GM19328 (cell line): Measurements from ENCODE around the gene METRNL.

Experiments used
- ATAC-seq: cut with Tn5 transposase; IDR thresholded peaks from one replicate; pipeline ENCODE4 v1.9.1; 2021; ENCODE audit warnings: mild to moderate bottlenecking, moderate library complexity; ENCODE audit not compliant: unreplicated experiment

The METRNL gene

GRCh38 chr17:83078378-83079351 lies 744 bp upstream of the METRNL start:
- no peak for ATAC-seq

GRCh38 chr17:83079766-83080578 lies 563 bp downstream of the METRNL start:
- ATAC-seq = peak; percentile 12

GRCh38 chr17:83080579-83080857 lies 1.1 kb downstream of the METRNL start:
- no peak for ATAC-seq

DNA sequence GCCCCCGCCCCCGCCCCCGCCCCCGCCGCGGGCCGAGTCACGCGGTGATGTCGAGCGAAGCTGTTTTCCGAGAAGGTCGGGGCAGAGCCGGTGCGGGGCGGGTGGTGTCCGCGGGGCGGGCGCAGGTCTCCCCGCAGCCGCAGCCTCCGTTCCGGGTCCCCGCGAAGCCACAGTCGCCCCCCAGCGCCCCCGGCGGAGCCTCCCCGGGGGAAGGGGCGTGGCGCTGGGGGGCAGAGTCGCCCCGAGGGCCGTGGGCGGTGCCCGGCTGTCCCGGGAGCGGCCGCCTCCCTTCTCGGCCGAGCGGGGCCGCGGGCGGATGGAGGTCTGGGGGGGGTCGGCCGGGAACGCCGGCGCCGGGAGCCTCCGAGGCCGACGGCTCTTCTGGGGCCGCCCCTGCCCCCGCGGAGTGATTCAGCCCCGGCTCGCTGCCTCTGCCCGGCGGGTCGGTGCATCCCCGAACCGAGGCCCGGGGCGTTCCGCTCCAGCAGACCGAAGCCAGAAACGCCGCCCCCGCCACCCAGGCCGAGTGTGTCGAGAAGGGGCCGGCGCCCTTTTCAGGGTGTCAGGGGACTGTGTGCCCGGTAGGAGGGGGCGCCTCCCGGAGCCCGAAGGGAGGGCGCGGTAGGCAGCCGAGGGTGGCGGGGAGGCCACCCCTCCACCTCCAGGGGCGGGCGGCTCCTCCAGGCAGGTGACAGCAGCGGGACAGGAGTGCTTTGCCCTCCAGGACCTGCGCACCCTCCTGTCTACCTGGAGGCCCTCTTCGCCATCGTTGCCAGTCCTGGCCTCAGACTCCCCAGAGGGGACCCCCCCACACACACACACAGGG lies 1.7 kb downstream of the METRNL start:
- ATAC-seq = no peak

- ATAC-seq = no peak
These were observed 2.3 kb downstream of the METRNL start for GRCh38 chr17:83081684-83082201.

GRCh38 chr17:83082424-83082823 lies 3.0 kb downstream of the METRNL start:
- no peak for ATAC-seq

DNA sequence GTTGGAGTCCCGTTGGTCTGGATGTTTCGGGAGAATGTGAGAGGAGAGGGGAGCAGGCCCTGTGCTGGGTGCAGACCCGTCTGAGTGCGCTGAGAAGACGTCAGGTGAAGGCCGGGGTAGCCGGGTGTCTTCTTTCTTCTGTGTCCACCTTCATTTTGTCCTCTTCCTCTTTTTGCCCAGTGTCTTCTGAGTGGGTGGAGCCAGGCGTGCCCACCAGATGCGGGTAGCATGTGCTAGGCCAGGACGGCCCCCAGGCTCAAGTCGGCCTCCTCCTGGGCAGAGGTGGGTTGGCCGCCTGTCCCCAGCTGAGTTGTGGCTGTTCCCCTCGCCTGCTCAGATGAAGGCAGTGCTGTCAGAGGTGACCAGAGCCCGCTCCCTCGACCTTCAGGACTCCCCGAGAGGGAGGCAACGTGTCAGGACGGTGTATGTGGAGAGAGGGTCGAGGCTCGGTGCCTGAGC lies 3.5 kb downstream of the METRNL start:
- no peak for ATAC-seq

GRCh38 chr17:83083368-83084201 lies 4.2 kb downstream of the METRNL start:
- no peak for ATAC-seq

DNA sequence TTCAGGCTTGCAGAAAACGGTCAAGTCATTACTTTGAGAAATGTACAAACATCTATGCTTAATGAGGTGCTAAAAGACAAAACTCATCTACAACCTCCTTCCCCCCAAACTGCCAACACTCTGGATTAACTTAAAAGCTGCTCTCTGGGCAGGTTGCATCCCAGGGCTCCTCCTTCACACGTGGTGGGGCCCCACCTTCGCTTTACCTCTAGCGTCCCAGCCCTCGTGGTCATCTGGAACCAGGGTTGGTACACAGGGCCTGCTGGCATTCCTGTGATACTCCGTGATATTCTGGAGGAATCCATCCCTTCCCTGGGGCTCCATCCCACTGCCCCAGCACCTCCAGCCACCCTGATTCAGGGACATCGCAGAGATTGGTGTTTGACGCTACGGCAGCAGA lies 4.8 kb downstream of the METRNL start:
- no peak for ATAC-seq

DNA sequence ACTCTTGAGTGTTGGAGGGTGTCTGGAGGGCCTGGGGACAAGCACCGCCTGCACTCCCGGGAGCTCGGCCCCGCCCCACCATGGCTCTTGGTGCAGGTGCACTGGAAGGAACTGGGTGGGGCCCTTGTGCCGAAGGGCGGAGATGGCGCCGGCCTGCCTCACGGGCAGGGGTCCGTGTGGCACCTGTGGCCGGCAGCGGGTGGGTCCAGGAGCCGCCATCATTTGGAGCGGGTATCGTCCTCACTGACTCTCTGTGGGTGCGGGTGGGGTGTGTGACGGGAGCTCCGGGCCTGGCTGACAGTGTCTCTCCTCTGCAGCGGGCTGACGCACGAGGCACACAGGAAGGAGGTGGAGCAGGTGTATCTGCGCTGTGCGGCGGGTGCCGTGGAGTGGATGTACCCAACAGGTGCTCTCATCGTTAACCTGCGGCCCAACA lies 5.2 kb downstream of the METRNL start:
- no peak for ATAC-seq

DNA sequence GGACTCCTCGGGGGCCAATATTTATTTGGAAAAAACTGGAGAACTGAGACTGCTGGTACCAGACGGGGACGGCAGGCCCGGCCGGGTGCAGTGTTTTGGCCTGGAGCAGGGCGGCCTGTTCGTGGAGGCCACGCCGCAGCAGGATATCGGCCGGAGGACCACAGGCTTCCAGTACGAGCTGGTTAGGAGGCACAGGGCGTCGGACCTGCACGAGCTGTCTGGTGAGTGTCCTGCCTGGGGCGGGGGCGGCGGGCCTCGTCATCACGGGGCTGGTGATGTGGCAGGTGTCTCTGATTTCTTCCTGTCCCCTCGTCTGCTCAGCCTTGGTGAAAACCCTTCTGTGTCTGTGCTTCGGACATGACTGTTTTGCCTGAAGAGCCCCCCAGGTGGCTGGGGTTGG lies 5.7 kb downstream of the METRNL start:
- ATAC-seq = no peak

GRCh38 chr17:83085526-83086198 lies 6.3 kb downstream of the METRNL start:
- no peak for ATAC-seq

- ATAC-seq = no peak
These were observed 6.9 kb downstream of the METRNL start for GRCh38 chr17:83086199-83086880.

DNA sequence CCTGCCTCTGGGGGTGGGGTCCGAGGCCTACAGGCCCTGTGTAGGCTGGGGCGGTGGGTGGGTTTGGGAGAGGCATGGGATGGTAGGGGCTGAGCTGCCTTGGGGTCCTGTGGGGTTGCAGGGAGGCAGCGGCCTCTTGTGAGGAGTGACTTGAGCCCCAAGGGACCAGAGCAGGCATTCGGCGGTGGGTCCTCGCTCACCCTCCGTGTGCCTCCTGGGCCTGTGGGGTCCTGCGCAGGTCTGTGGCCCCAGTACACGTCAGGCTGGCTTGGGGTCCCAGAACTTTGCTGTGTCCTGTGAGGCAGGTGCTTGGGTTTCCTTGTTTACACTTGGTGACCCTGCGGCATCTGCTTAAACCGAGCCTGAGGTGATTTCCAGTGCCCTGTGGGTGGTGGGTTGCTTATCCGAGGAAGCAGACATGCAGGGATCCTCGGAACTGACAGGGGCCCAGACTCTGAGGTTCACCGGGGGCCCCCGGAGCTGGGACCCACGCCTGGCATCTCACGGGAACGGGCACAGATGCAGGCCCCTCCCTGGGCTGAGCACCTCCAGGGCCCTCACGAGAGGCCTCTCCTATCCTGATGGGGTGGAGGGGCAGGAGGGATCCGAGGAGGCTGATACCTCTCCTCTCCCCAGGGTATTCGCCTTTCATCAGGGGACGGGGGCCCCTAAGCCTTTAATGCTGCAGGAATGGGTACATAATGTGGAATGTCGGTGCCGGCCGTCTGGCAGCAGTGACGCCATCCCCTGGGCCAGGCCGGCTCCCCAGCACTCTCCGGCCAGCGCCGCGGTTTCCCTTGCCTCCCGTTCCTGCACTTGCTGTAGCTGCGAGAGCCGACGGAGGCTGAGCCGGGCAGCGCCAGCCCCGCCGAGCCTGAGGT lies 7.7 kb downstream of the METRNL start:
- ATAC-seq = no peak

- no peak for ATAC-seq
These were observed 8.5 kb downstream of the METRNL start for GRCh38 chr17:83087788-83088360.

DNA sequence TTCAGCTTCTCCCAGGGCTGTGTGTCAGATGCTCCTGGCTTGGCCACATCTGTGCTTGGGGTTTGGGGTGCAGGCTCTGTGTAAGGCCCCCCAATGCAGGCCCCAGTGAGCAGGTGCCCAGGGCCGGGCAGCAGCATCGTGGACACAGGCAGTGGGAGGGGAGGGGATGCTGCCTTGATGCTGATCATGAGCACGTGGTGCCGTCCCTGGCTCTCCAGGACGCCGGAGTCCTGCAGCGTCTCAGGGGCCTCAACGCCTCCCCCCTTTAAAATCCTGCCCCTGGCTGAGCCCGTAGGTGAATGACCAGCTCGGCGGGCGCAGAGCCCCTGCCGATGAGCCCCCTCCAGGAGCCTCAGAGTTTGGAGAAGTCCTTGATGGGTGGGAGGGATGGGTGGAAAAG lies 9.0 kb downstream of the METRNL start:
- no peak for ATAC-seq

GRCh38 chr17:83088909-83089308 lies 9.5 kb downstream of the METRNL start:
- ATAC-seq = no peak
